ENCODE results near the gene DYRK1A.

The DYRK1A gene

DNA sequence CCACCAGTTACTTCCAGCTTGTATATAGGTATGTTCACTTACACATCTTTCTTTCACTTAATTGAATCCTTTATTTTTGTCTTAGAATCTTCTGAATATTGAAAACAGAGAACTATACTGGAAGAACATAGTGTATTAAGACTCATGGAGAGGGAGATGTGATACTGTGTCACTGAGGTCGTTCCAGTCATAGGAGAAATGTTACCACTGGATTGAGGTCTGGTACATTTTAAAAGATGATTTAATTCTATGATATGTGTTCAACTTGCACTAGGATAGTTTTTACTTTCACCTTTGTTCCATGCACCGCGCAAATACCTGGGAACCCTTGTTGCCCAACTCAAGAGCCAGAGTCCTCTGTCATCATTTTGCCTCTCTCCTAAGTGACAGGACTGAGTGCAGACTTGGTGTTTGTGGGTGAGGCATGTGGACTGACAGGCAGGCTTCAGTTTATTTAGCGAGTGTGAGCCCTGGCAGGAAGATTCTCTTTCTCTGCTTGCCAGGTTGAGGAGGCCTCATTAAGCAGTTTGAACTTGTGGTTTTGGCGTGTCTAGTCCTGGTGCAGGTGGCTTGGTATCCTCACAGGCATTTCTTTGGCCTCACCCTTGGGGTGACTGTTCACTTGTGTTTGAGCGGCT, 63.7 kb downstream of the DYRK1A start:
- TF ChIP-seq, protein P1, sequence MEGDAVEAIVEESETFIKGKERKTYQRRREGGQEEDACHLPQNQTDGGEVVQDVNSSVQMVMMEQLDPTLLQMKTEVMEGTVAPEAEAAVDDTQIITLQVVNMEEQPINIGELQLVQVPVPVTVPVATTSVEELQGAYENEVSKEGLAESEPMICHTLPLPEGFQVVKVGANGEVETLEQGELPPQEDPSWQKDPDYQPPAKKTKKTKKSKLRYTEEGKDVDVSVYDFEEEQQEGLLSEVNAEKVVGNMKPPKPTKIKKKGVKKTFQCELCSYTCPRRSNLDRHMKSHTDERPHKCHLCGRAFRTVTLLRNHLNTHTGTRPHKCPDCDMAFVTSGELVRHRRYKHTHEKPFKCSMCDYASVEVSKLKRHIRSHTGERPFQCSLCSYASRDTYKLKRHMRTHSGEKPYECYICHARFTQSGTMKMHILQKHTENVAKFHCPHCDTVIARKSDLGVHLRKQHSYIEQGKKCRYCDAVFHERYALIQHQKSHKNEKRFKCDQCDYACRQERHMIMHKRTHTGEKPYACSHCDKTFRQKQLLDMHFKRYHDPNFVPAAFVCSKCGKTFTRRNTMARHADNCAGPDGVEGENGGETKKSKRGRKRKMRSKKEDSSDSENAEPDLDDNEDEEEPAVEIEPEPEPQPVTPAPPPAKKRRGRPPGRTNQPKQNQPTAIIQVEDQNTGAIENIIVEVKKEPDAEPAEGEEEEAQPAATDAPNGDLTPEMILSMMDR (IDR thresholded peaks at IDR 0.05; ENCODE audit: insufficient read depth, low read length, poor library complexity, severe bottlenecking) = no peak
- Histone ChIP-seq H3K36me3 (ENCODE audit: control insufficient read depth, insufficient read depth, low read length) (peaks cover 5% of the 10 kb centered on the region), H3K27me3 (replicated peaks; ENCODE audit: control insufficient read depth, insufficient read depth, low read length) (no peaks in the 10 kb centered on the region), H3K4me3 (replicated peaks; ENCODE audit: low read depth, low read length) (no peak overlapping the region)
- no peak for DNase-seq (ENCODE audit: extremely low read depth, insufficient read length)

DNA sequence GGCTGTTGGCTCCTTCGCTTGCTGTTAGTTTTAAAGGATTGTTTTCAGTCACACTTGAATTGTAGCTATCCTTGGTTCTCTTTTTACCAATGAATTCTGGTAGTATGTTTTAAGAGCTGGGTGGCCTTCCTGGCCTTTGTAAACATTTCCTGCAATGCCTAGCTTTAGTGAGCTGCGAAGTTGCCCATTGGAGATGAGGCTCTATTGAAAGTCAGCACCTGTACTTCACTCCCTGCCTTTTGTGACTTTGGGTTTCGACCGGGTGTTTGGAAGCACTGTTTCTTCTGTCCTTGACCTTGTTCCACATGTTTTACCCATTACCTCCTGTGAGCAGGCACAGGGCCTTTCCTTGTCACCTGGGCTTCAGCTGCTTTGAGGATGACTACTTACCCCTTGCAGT, 64.7 kb downstream of the DYRK1A start:
- no peak for DNase-seq (ENCODE audit: extremely low read depth, insufficient read length)
- Histone ChIP-seq H3K27me3 (replicated peaks; ENCODE audit: control insufficient read depth, insufficient read depth, low read length) (no peaks in the 10 kb centered on the region), H3K36me3 (ENCODE audit: control insufficient read depth, insufficient read depth, low read length) (peaks cover 5% of the 10 kb centered on the region), H3K4me3 (replicated peaks; ENCODE audit: low read depth, low read length) (no peak overlapping the region)
- TF ChIP-seq, protein P1 (IDR thresholded peaks at IDR 0.05; ENCODE audit: insufficient read depth, low read length, poor library complexity, severe bottlenecking) = no peak

- DNase-seq (ENCODE audit: extremely low read depth, insufficient read length) = no peak
- no peak overlapping the region for H3K4me3 ChIP-seq (replicated peaks; ENCODE audit: low read depth, low read length)
- H3K27me3 ChIP-seq (replicated peaks; ENCODE audit: control insufficient read depth, insufficient read depth, low read length) = no peaks in the 10 kb centered on the region
- TF ChIP-seq, protein P1 (IDR thresholded peaks at IDR 0.05; ENCODE audit: insufficient read depth, low read length, poor library complexity, severe bottlenecking) = no peak
- H3K36me3 ChIP-seq (ENCODE audit: control insufficient read depth, insufficient read depth, low read length) = peaks cover 5% of the 10 kb centered on the region
Observed at GRCh38 chr21:37432710-37433455, 66.3 kb downstream of the DYRK1A start.

DNA sequence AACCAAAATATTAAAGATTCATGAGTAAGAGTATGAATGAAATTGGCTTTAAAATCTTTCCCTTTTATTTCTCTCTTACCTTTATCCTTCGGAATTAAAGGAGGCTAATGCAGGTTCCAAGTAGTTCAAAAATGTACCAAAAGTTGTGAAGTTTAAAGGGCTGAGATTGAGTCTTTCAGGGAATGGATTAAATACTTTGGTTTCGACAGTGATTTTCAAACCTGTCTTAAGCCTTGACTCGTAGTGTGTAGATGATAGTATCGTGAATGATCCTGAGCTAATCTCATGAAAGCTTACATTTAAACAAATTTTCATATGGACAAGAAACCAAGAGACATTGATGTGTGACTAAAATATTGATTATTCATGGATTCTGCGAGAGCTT, 66.9 kb downstream of the DYRK1A start:
- no peak overlapping the region for H3K4me3 ChIP-seq (replicated peaks; ENCODE audit: low read depth, low read length)
- H3K27me3 ChIP-seq (replicated peaks; ENCODE audit: control insufficient read depth, insufficient read depth, low read length) = no peaks in the 10 kb centered on the region
- peaks cover 5% of the 10 kb centered on the region for H3K36me3 ChIP-seq (ENCODE audit: control insufficient read depth, insufficient read depth, low read length)
- DNase-seq (ENCODE audit: extremely low read depth, insufficient read length) = no peak
- TF ChIP-seq, protein P1 (IDR thresholded peaks at IDR 0.05; ENCODE audit: insufficient read depth, low read length, poor library complexity, severe bottlenecking) = no peak

GRCh38 chr21:37435120-37435519, 68.5 kb downstream of the DYRK1A start:
- TF ChIP-seq, protein P1 (IDR thresholded peaks at IDR 0.05; ENCODE audit: insufficient read depth, low read length, poor library complexity, severe bottlenecking) = no peak
- no peak for DNase-seq (ENCODE audit: extremely low read depth, insufficient read length)
- H3K4me3 ChIP-seq (replicated peaks; ENCODE audit: low read depth, low read length) = no peak overlapping the region

More at GRCh38 chr21:37435120-37435519, 68.5 kb downstream of the DYRK1A start:
- Histone ChIP-seq H3K27me3 (replicated peaks; ENCODE audit: control insufficient read depth, insufficient read depth, low read length) (no peaks in the 10 kb centered on the region), H3K36me3 (ENCODE audit: control insufficient read depth, insufficient read depth, low read length) (peaks cover 3% of the 10 kb centered on the region)

All from GM06990 (cell line).